ENCODE measurements around the gene CLVS2.

The CLVS2 gene

DNA sequence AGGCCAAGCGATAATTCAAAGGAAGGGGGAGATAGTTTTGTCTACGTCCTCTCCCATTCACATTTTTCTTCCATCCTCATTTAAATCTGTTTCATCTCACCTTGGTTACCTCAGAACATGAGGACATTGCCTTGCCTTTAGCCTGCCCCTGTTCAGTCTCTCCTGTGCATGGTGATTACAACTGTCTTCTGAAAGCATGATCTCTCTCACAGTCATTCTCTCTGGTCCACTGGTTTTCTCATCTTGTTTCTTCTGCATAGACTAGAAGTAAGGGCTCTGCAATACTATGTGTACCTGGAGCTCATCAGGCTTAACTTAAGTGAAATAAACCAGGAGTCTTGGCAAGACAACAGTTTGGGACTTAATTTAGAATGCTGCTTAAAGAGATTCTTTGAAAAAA is 31.4 kb downstream of the CLVS2 start:
- no peak for DNase-seq

DNA sequence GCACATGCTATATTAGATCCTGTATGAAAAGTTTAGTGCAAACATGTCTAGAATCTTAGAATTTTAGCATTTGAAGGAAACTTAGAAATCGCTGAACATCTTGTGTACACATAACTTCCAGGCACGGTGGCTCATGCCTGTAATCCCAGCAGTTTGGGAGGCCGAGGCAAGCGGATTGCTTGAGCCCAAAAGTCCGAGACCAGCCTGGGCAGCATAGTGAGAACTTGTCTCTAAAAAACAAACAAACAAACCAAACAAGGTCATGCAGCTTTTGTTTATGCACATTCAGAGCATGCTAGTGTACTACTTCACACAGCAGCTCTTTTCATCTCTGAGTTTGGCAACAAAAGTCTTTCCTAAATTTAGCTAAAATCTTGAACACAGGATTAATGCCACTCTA is 32.2 kb downstream of the CLVS2 start:
- DNase-seq, result no peak

DNA sequence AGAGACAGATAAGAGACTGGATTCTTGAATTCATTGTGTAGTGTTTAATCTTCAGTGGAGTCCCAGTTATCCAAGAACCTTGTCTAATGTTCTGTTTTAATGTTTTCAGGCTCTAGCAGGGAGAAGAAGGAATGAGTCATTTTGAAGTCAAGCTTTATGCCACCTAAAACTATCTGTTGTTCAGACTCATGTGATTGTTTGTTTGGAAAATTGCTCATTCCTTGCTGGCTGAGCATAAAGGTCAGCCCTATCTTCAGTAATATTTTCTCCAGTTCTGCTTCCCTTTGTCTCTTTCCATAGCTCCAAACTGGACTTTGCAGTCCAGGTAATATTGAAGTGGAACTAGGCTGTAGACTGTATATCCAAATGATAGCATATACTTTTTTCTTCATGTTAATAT is 34.2 kb downstream of the CLVS2 start:
- DNase-seq, result no peak

DNA sequence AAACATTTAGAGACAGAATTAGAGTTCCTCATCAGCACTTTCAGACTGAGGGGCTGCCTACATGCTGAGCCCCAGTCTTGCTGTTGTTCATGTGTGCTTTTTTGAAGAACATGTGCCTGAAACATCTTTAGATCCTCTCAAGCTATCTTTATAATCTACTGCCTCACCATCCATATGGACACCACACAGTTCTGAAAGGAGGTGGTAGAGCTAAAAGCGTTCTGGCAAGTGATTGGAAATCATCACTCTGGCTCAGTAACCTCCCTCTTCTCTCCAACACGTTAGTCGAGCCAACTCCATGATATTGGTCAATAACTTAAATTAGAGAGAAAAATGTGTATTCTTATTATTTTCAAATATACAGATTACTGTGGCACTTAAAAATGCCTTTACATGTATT is 40.6 kb downstream of the CLVS2 start:
- DNase-seq, result no peak

DNA sequence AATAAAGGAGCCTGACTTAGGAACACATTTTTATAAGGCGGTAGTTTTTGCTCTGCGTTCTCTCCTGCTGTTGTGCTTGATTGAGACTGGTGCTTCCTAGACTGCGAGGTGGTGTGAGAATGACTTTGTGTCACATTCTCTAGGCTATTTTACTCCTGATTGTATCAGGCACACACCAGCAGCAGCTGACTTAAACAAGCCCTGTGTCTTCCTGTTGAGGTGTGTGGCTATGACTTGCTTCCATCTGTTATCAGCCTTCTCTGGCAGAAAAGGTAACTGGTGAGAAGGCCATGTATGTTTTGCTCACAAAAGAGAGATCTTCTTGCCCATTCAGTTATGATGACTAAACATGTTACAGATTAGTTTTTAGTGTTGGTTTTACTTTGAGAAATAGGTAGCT is 43.4 kb downstream of the CLVS2 start:
- DNase-seq, result no peak

DNA sequence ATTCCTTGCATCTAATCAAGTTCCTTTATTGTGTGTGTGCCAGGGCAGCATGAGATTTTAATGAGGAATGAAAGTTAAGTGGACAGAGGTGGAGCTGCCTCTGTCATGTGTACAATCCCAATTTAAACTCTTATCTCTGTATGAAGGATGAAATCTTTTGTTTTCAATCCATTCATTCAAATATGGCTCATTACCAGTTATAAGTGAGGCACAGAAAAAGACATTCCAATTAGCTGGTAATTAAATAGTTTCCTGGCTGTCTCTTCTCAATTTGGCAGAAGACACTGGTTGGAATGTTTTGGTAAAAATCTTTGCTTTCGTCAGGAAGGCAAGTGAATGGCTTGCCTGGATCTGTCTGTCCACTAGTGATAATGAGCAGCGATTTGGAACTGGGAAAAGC is 46.4 kb downstream of the CLVS2 start:
- DNase-seq, result no peak

DNA sequence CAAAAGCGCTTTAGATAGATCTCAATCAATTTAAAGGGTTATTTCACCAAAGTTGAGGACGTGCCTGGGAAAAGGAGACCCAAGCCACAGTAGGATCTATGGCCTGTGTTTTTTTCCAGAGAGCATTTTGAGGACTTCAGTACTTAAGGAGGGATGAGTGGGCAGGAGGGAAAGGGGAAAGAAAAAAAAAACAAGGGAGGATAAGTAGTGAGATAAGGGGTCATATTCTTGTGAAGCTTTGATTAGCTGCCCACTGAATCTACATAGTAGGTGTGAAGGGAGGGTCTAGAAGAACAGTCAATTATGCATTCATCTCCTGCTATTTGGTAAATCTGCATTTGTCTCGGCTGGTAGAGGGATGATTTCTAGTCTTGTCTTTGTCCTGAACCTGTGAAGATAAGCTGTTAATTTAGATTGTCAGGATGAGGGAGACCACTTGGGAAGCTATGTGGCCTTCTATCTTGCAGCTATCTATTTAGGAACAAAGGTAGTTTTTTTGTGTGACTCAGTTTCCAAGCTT is 48.4 kb downstream of the CLVS2 start:
- DNase-seq, result no peak

DNA sequence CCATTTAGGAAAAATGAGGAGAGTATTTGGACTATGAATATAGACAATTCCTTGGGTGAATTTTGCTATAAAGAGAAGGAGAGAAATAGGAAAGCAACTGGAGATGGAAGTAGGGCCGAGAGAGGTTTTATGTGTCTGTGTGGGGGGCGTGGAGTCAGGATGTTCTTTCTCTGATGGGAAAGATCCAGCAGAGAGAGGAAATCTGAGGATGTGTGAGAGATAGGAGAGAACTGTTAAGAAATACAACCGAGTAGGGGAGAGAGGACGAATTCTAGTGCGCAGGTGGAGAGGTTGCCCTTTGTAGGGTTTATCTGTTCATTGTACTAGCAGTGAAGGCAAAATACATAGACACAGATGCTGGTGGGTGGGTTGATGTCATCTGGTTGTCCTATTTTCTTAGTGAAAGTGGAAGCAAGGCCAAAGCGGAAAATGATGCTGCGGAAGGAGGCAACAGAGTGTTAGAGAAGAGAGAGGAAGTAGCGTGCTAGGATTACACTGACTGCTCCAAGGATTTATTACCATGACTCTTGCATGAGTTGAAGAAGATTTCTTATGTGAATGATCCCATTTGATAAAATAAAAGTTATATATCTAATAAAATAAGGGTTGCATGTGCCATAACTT is 57.7 kb downstream of the CLVS2 start:
- DNase-seq, result no peak

DNA sequence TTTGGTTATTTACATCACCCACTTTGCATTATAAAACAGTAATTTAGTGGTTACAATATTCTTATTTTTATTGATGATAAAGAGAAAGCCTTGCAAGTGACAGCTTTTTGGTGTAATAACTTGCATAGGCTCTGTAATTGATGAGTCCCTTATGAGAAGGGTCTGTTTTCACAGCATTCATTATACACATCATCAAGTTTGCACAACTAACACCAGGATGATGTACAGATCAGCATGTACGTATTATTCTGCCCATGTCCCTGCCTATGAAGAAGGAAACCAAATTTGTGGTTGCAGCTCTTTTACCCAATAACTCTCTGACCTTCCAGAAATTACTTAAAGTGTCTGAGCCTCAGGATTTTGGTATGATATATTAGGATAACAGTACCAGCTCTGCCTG is 59.2 kb downstream of the CLVS2 start:
- DNase-seq, result no peak

DNA sequence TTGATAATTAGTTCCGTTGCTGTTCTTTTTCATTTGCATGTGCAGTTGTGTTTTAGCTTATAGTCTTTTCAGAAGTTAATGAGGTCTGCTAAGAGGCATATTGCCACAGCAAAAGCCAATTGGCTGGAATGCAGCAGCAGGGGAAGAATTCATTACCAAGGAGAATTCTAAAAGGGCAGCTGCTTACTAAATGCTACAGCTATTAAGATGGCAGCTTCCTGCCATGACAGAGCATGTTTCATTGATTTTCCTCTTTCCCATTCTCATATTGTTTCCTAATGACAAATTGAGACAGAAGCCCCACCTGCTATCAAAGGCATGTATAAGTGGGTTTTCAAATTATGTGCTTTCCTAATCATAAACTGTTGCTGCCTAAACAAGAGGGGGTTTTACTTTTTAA is 66.6 kb downstream of the CLVS2 start:
- no peak for DNase-seq

DNA sequence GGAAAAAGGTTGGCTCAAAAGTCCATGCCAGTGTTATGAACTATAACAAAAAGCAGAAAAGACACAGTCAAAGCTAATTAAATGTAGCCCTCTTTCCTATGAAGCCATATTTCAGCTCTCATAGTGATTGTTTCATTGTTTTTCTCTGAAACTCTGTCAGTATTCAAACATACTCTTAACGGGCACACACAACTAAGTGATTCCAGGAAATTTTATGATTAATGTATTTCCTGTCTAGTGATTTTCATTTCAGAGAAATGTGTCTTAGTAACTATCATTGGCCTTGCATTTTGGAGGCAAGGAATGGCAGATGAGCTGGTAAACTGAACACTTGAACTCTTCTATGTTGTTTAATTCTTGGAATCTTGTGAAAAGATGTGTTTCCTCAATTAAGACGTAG is 68.0 kb downstream of the CLVS2 start:
- DNase-seq, result no peak

DNA sequence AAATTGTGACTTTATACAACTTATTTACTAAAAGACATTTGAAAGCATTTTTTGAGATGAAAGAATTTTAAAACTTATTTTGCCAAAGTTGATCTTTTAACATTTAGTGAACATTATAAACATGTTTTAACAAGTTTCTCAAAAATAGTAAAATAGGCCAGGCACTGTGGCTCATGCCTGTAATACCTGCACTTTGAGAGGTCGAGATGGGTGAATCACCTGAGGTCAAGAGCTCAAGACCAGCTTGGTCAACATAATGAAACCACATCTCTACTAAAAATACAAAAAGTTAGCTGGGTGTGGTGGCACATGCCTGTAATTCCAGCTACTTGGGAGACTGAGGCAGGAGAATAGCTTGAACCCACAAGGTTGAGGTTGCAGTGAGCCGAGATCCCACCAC is 78.6 kb downstream of the CLVS2 start:
- no peak for DNase-seq

DNA sequence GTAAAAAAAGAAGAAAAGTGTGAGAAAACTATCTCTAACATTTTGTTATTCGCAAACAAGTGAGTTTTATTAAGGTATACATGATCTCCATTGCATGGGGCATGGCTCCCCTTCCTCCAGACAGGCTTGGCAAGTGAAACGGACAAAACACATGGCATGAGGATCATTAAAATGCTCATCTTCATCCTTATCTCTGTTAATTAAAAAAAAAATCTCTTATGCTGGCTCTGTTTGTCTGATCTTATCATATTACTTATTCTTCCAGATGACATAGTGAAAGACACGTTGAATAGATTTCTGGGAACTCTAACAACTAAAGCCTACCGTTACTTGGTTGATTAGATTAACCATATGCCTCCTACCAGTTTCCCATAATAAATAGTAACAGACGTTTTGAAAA is 89.4 kb downstream of the CLVS2 start:
- DNase-seq, result no peak

DNA sequence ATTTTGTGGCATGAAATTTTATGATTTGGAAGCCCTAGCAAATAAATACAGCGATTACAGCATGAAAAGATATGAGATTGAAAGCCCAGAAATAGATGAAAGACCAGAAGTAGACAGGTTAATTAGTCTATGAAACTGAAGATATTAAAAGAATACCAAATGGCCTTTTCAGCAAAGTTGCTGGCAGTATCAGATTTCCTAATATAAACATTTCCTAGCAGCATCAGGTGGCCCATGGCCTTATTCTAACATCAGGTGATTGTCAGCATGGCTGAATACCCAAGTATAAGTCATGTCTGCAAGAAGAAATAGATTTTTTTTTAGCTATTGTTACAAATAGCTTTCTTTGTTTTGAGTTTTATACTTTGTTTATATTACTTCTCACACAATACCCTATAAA is 93.2 kb downstream of the CLVS2 start:
- DNase-seq, result no peak

DNA sequence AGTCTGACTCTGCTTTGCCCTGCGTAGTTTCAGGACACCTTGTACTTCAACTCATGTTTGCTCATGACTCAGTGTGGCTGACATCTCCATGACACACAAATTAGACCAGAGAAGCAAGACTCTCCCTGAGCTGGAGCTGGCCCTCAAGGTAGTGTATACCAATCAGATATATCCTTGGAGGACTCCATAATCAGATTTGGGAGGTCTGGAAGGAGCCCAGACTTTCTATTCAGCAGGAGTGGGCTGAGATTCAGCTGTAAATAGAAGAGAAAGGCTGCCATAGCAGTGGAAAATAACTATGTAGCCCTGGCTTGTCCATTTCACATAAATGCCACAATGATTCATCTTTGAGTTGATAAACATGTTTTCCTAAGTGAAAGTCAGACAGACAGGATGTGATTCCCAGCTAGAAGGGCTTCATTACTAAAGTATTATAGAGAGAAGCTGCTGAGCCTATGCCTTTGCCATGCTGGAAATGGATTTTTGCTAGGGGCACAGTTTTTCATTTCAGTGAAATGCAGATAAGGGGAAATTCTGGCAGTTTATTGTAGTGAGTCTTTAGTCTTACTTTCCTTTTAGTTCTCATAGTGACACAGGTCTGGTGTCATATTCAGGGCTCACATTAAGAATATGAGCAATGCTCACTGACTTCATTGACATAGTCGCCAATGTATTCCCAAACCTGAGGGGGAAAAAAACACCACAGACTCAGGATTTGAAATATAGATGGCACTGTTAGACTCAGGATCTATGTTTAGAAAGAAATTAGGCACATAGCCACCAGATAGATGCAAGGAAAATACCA is 95.3 kb downstream of the CLVS2 start:
- DNase-seq, result no peak

DNA sequence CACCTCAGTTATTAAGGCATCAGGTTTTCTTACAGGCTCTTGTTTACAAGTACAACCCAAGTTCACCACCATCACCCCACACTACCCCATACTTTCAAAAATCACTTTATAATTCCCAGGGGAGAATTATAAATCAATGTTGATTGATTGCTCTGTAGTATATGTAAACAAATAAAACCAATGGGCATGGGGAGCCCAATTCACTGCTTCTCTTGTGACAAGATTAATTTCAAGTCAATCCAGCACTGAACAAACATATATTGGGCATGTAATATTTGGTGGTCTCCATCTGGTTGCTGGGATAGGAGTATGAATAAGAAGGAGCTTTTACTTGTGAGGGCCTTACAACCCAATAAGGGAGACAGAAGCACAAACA is 95.8 kb downstream of the CLVS2 start:
- DNase-seq, result no peak

DNA sequence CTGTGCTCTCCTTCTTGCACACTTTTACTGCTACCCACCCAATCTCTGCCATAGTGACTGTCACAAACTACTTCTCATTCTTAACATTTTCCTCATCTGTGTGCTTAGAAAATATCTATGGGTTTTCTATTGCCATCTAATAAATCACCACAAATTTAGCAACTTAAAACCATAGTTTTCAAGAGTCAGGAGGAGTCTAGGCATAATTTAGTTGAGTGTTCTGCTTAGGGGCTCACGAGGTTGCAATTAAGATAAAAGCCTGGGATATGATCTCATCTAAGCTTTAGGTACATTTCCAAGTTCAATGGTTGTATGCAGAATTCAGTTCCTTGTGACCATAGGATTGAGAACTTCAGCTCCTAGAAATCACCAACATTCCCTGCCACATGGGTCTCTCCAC is 98.8 kb downstream of the CLVS2 start:
- no peak for DNase-seq

DNA sequence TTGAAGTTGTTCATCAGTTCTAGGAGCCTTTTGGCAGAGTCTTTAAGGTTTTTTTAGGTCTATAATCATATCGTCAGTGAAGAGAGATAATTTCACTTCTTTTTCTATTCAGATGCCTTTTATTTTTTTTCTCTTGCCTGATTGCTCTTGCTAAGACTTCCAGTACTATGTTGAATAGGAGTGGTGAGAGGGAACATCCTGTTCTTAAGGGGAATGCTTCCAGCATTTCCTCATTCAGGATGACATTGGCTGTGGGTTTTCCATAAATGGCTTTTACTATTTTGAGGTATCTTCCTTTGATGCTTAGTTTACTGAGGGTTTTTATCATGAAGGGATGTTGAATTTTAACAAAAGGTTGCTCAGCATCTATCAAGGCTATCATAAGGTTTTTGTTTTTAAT is 109.5 kb downstream of the CLVS2 start:
- DNase-seq, result no peak

DNA sequence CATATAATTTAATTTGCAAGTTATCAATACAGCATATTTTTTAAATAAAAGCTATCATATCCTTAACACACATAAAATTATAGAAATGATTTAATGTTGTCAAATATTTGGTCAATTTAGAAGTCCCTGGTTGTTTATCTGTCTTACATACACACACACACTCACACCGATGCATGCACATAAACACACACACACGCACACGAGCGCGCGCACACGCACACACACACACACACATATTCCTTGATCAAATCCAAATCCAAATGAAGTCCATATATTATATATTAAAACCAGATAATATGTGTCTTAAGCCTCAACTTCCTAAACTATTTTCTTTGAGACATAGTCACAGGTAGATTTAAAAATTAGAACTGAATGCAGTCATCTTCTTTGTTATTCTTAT is 120.3 kb downstream of the CLVS2 start:
- no peak for DNase-seq

DNA sequence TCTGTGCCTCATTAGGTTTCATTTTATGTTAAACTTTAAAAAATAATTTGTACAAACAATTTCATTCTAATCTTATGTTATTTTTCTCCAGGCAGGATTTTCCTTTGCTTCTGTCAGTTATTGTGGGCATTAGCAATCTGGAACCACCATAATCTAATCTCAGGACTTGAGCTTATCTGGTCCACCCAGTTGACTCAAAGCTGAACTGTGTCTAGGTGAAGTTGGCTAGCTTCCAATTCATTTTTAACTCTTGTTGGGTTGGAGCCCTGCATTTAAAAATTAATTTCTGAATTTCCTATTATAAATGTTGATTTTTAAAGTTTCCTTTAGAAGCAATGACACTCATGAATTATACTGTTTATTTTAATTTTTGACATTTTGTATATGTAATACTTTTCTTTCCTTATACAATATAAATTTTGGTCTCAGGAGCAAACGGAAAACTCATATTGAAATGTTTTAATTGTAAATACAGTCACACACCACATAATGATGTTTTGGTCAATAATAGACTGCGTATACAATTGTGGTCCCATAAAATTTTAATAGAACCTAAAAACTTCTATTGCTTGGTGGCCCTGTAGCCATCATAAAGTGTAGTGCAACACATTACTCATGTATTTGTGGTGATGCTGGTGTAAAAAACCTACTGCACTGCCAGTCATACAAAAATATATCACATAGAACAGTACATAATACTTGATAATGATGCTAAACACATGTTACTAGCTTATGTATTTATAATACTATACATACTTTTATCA is 121.3 kb downstream of the CLVS2 start:
- no peak for DNase-seq

DNA sequence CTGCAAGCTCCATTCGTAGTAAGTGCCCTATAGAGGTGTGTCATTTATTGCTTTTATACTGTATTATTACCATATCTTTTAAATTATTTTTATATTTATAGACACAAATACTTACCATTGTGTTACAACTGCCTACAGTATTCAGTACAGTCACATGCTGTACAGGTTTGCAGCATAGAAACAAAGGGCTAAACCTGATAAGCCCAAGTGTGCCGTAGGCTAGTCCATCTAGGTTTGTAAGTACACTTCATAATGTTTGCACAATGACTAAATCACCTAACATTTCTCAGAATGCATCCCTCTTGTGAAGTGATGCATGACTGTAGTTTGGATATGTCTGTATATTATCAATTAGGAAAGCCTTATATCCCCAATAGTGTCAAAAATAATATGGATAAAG is 122.8 kb downstream of the CLVS2 start:
- DNase-seq, result no peak
